HG03571 (cell line): ENCODE data around the gene BHMT.
"Not testable (repeated sequence)": the region's sequence is repeated elsewhere in the genome, so short reads cannot be mapped to it uniquely, and the experiment has no call there.

ENCODE experiments used
- ATAC-seq: cut with Tn5 transposase; IDR thresholded peaks from one replicate; pipeline ENCODE4 v1.9.1; 2021; ENCODE audit not compliant: unreplicated experiment

The BHMT gene

GRCh38 chr5:79171635-79172245, 60.1 kb downstream of the BHMT start:
- no peak for ATAC-seq

- ATAC-seq = no peak
Observed at GRCh38 chr5:79172269-79172668, 60.7 kb downstream of the BHMT start.

- no peak for ATAC-seq
Observed at GRCh38 chr5:79173626-79174025, 62.0 kb downstream of the BHMT start.

GRCh38 chr5:79180449-79180848, 68.8 kb downstream of the BHMT start:
- ATAC-seq = not testable (repeated sequence)

- no peak for ATAC-seq
Observed at GRCh38 chr5:79181419-79182022, 69.9 kb downstream of the BHMT start.
